ENCODE results near the gene PXMP2.

GRCh38 chr12:132746613-132747012 is 59.2 kb downstream of the PXMP2 start:
- TF ChIP-seq CTCF (IDR thresholded peaks at IDR 0.05) = no peak
- no peak for TF ChIP-seq EZH2 (IDR thresholded peaks at IDR 0.05)
- no peak for TF ChIP-seq EZH2phosphoT487 (IDR thresholded peaks at IDR 0.05)

Measured in neural progenitor cell (in vitro differentiated cells).